Mesodermal cell (in vitro differentiated cells): ENCODE measurements around the gene TRMT10B.
"Not testable (repeated sequence)": the region's sequence is repeated elsewhere in the genome, so short reads cannot be mapped to it uniquely, and the experiment has no call there.

Experiments used
- H3K27ac ChIP-seq: 2 replicates; pipeline ENCODE4 v1.7.0; 2013; ENCODE audit warnings: mild to moderate bottlenecking, low read depth, low read length, moderate library complexity; ENCODE audit not compliant: severe bottlenecking
- H3K36me3 ChIP-seq: 2 replicates; pipeline ENCODE4 v1.7.1; 2013; ENCODE audit warnings: mild to moderate bottlenecking, low read length, moderate library complexity; ENCODE audit not compliant: control insufficient read depth, insufficient read depth
- H3K4me1 ChIP-seq: one replicate; pipeline ENCODE4 v1.7.1; 2013; ENCODE audit warnings: mild to moderate bottlenecking, low read length; ENCODE audit not compliant: insufficient read depth, control insufficient read depth, poor library complexity, severe bottlenecking
- H3K4me3 ChIP-seq: 2 replicates; pipeline ENCODE4 v1.7.0; 2013; ENCODE audit warnings: low read length, control low read depth, mild to moderate bottlenecking; ENCODE audit not compliant: insufficient read depth, poor library complexity, severe bottlenecking; ENCODE audit errors: extremely low read depth
- H3K9me3 ChIP-seq: 2 replicates; pipeline ENCODE4 v1.7.1; 2013; ENCODE audit warnings: mild to moderate bottlenecking, low read length, moderate library complexity; ENCODE audit not compliant: control insufficient read depth
- WGBS, 2 experiments: methylation state at CpG; one replicate each; pipeline ENCODE4 v1.1.5; 2013; ENCODE audit warnings: missing lambda C conversion rate in 2 of 2; ENCODE audit not compliant: insufficient coverage in 2 of 2; 5-methylcytosine and 5-hydroxymethylcytosine counted together

Gene TRMT10B

DNA sequence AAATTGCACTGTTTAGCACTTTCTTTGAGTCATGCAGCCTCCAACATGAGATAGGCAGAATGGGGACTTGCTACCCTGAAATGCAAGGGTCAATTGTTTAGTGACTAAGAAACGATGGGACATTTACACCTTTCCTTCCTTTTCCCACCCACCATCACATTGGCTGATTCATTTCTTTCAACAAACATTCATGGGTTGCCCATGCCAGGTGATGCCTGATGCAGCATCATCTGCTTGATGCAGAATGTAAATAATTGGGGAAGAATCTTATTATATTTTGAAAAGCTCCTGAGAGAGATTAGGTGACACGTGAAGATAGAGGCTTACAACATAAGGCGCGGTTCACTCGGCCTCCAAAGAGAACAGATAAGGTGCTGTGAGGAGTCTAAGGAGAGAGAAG, 4.5 kb upstream of the TRMT10B start:
- peaks cover 4% of the 10 kb centered on the region for H3K9me3 ChIP-seq
- H3K36me3 ChIP-seq: no peaks in the 10 kb centered on the region
- no peak overlapping the region for H3K4me3 ChIP-seq
- H3K27ac ChIP-seq: no peak overlapping the region
- peaks cover 20% of the 10 kb centered on the region for H3K4me1 ChIP-seq
- WGBS, 2 experiments: 66 to 73% methylated on average over 4 of the region's 5 CpGs

DNA sequence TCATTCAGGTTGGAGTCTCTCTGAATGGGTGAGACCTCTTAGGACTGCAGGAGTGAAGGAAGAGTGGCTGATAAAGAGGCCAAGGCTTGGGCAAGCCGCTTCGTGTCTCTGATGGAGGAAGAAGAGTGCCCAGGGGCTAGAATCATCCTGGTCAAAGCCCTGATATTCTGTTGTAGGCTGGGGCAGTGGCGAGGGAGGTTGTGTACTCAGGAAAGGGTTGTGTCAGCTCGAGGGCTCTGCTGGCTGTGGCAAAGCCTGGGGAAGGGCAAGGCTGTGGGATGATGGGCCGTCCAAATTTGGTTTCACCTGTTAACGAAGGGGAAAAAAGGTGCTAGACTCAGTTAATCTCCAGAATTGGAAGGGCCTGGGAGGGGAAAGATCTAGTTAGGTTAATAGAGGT, 2.4 kb upstream of the TRMT10B start:
- Histone ChIP-seq H3K27ac (no peak overlapping the region), H3K36me3 (no peaks in the 10 kb centered on the region)
- 95 to 96% methylated on average over 4 to 6 of the region's 6 CpGs for WGBS, 2 experiments

GRCh38 chr9:37751704-37752103, 1.9 kb upstream of the TRMT10B start:
- not testable (repeated sequence) for H3K27ac ChIP-seq, H3K9me3 ChIP-seq, H3K36me3 ChIP-seq, H3K4me3 ChIP-seq
- 88 to 91% methylated on average over 18 of the region's 30 CpGs for WGBS, 2 experiments
- H3K4me1 ChIP-seq: peaks cover 15% of the 10 kb centered on the region

More for the DNA sequence above, 2.4 kb upstream of the TRMT10B start:
- H3K4me3 ChIP-seq: no peak overlapping the region
- H3K4me1 ChIP-seq: peaks cover 20% of the 10 kb centered on the region
- H3K9me3 ChIP-seq: peaks cover 4% of the 10 kb centered on the region

- 89% methylated on average over 7 of the region's 13 CpGs; no CpG with 5 or more reads in 1 of the 2 experiments for WGBS, 2 experiments
- not testable (repeated sequence) for H3K9me3 ChIP-seq, H3K4me3 ChIP-seq, H3K36me3 ChIP-seq, H3K27ac ChIP-seq
- peaks cover 11% of the 10 kb centered on the region for H3K4me1 ChIP-seq
Measured at GRCh38 chr9:37752112-37752511, 1.5 kb upstream of the TRMT10B start.

DNA sequence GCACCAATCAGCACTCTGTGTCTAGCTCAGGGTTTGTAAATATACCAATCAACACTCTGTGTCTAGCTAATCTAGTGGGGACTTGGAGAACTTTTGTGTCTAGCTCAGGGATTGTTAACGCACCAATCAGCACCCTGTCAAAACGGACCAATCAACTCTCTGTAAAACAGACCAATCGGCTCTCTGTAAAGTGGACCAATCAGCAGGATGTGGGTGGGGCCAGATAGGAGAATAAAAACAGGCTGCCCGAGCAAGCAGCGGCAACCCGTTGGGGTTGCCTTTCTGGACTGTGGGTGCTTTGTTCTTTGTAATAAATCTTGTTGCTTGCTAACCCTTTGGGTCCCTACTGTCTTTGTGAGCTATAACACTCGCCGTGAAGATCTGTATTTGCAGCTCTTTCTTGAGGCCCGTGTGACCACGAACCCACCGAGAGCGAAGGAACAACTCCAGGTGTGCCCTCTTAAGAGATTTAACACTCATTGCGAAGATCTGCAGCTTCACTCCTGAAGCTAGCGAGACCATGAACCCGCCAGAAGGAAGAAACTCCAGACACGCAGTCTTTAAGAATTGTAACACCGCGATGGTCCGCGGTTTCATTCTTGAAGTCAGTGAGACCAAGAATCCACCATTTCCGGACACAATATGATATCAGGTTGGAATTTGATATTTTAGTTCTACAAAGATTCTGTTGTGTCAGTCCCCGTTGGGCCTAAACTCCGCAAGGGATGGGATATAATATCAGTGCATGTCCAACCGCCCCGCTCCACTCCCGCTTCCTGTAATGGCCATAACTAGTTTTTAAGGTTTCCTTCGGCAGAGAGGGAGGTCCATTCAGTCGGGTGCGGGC, 740 bp upstream of the TRMT10B start:
- Histone ChIP-seq H3K36me3 (no peaks in the 10 kb centered on the region), H3K4me1 (peaks cover 8% of the 10 kb centered on the region), H3K4me3 (peak overlapping the region; percentile 70), H3K9me3 (peaks cover 4% of the 10 kb centered on the region), H3K27ac (no peak overlapping the region)
- WGBS, 2 experiments: 90 to 94% methylated on average over 25 of the region's 29 CpGs

- Histone ChIP-seq H3K4me3 (no peak overlapping the region), H3K4me1 (peaks cover 9% of the 10 kb centered on the region), H3K27ac (no peak overlapping the region), H3K9me3 (no peaks in the 10 kb centered on the region), H3K36me3 (no peaks in the 10 kb centered on the region)
- 81 to 85% methylated on average over 3 of the region's 3 CpGs for WGBS, 2 experiments
Measured at GRCh38 chr9:37758747-37759146, 5.1 kb downstream of the TRMT10B start.

DNA sequence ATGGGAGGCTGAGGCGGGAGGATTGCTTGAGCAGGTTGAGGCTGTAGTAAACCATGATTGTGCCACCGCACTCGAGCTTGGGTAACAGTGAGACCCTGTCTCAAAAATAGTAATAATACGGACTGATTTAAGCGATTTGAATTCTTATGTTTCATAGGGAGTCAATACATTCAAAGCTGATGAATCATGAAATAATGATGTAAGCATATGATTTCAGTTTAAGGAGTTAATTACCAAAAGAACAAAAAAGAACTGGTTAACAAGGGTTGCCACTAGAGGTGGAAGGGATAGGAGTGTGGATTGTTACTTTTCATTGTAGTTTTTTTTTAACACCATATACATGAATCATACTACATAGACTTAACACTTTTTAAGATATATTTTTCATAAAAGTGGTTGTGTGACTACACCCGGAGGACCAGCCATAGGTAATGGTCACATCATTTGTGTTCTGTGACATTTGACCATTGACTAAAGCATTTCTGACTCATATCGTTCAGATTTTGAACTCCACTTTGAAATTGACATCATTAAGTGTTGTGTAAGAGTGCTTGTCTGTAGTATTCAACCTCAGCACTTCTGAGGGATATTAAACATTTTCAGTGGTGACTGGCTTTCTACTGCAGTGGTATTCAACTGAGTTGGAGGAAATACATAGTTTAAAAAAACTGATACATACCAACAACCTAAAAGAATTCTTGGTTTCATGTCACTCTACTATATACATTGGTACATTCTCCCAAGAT, 7.0 kb downstream of the TRMT10B start:
- WGBS, 2 experiments: 96 to 100% methylated on average over 1 to 4 of the region's 7 CpGs
- H3K4me3 ChIP-seq: no peak overlapping the region
- no peak overlapping the region for H3K27ac ChIP-seq
- H3K9me3 ChIP-seq: no peaks in the 10 kb centered on the region
- peaks cover 4% of the 10 kb centered on the region for H3K4me1 ChIP-seq
- no peaks in the 10 kb centered on the region for H3K36me3 ChIP-seq

- Histone ChIP-seq H3K4me3 (no peak overlapping the region), H3K36me3 (no peaks in the 10 kb centered on the region), H3K9me3 (no peaks in the 10 kb centered on the region), H3K4me1 (peaks cover 4% of the 10 kb centered on the region), H3K27ac (no peak overlapping the region)
- 61 to 62% methylated on average over 3 of the region's 3 CpGs for WGBS, 2 experiments
Measured at GRCh38 chr9:37761511-37761910, 7.9 kb downstream of the TRMT10B start.

GRCh38 chr9:37765263-37765662, 11.7 kb downstream of the TRMT10B start:
- not testable (repeated sequence) for H3K4me1 ChIP-seq, H3K27ac ChIP-seq, H3K4me3 ChIP-seq, H3K36me3 ChIP-seq, H3K9me3 ChIP-seq
- WGBS, 2 experiments: no CpG with 5 or more reads among the region's 6 CpGs

GRCh38 chr9:37769306-37769705, 15.7 kb downstream of the TRMT10B start:
- H3K9me3 ChIP-seq: no peaks in the 10 kb centered on the region
- H3K27ac ChIP-seq: no peak overlapping the region
- 75 to 78% methylated on average over 3 to 5 of the region's 5 CpGs for WGBS, 2 experiments
- peaks cover 20% of the 10 kb centered on the region for H3K36me3 ChIP-seq
- no peak overlapping the region for H3K4me3 ChIP-seq
- no peaks in the 10 kb centered on the region for H3K4me1 ChIP-seq

DNA sequence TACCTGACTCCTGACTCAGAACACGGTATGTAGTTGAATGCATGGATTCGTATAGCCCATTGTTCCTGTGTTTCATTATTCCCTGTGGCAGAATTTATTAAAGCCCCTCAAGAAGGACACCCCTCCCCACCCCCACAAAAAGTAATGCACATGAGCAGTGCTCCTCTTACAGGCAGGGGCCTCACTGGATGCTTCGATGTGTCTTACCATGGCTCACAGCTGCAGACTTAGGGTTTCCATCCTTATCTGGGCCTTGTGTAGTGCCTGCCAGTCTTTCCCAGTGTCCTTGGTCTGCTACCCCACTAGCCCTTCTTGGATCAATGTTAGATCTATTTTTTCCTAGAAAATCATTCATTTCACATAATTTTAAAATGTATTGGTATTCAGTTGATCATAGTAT, 16.4 kb downstream of the TRMT10B start:
- H3K36me3 ChIP-seq: peaks cover 21% of the 10 kb centered on the region
- H3K4me3 ChIP-seq: no peak overlapping the region
- no peak overlapping the region for H3K27ac ChIP-seq
- 100% methylated on average over 2 of the region's 3 CpGs for WGBS, 2 experiments
- no peaks in the 10 kb centered on the region for H3K4me1 ChIP-seq
- H3K9me3 ChIP-seq: no peaks in the 10 kb centered on the region
